K562 (cell line): ENCODE data around the gene THADA. TPM values are rescaled to one million over a fixed set of nuclear protein-coding genes. Genes with fewer than 3 reads are reported as not detected.

Experiments used
- FUS ChIP-seq: fragments of 200-400 bp; formaldehyde crosslinking; optimal IDR thresholded peaks from 2 replicates; pipeline ENCODE3; 2017; ENCODE audit warnings: low read depth, low read length
- MCM3 ChIP-seq: fragments of 450-650 bp; IDR thresholded peaks from 2 replicates; pipeline ENCODE4 v1.6.1; 2016
- ZKSCAN8 ChIP-seq: fragments of 200-800 bp; sonication (Bioruptor generic); IDR thresholded peaks from 2 replicates; pipeline ENCODE4 v1.6.1; 2016; ENCODE audit warnings: missing genetic modification characterization, missing compliant biosample characterization
- ZNF140 ChIP-seq: fragments of 250-450 bp; sonication (Bioruptor Pico); IDR thresholded peaks from 2 replicates; pipeline ENCODE4 v1.8.0; 2021; ENCODE audit warnings: moderate library complexity, mild to moderate bottlenecking, inconsistent platforms
- polyA plus RNA-seq, 8 experiments: library from polyadenylated mRNA; depleted of rRNA in 4 of 8; stranded (reverse) in 5 of 8; unstranded in 3 of 8; fragments of >200 nt; fragmentation: Nextera tagmentation in 2 of 8; fragmentation: Illumina TruSeq in 1 of 8; extraction: Ambion mirVana in 2 of 8; extraction: Trizol in 1 of 8; gene quantifications; 2 replicates each; pipeline versions ENCODE4 v1.2.1 to v1.2.3, GENCODE V29; 2011 to 2014; ENCODE audit warnings: inconsistent platforms in 1 of 8, missing spikeins in 1 of 8
- total RNA-seq, 7 experiments: library from RNA; depleted of rRNA in 6 of 7; stranded (reverse); fragments of >200 nt in 6 of 7; fragmentation: Illumina TruSeq in 2 of 7; extraction: Trizol in 2 of 7; gene quantifications; 2 replicates each; pipeline versions ENCODE4 v1.2.1 to v1.2.3, GENCODE V29; 2011 to 2021; ENCODE audit warnings: low replicate concordance in 1 of 7
- TF ChIP-seq, protein P1 (sequence below): sonication (generic); formaldehyde crosslinking; IDR thresholded peaks from 2 replicates; pipeline ENCODE4 v1.8.1; 2023; ENCODE audit warnings: missing genetic modification reagents, mild to moderate bottlenecking, borderline replicate concordance
- TF ChIP-seq, protein P2 (sequence below): fragments of 250-450 bp; sonication (Bioruptor Pico); IDR thresholded peaks from 2 replicates; pipeline ENCODE4 v1.8.0; 2022; ENCODE audit warnings: inconsistent platforms, mild to moderate bottlenecking, moderate library complexity, borderline replicate concordance

The THADA gene
- total and polyA plus RNA-seq, 9 of the 15 experiments (the other 6 are each of a cell fraction or from before 2014, with no cell fraction given): 17.8 to 34.7 (median 31.9) TPM

GRCh38 chr2:43534569-43534968 is 61.3 kb downstream of the THADA start (continued):
- TF ChIP-seq, protein P1, sequence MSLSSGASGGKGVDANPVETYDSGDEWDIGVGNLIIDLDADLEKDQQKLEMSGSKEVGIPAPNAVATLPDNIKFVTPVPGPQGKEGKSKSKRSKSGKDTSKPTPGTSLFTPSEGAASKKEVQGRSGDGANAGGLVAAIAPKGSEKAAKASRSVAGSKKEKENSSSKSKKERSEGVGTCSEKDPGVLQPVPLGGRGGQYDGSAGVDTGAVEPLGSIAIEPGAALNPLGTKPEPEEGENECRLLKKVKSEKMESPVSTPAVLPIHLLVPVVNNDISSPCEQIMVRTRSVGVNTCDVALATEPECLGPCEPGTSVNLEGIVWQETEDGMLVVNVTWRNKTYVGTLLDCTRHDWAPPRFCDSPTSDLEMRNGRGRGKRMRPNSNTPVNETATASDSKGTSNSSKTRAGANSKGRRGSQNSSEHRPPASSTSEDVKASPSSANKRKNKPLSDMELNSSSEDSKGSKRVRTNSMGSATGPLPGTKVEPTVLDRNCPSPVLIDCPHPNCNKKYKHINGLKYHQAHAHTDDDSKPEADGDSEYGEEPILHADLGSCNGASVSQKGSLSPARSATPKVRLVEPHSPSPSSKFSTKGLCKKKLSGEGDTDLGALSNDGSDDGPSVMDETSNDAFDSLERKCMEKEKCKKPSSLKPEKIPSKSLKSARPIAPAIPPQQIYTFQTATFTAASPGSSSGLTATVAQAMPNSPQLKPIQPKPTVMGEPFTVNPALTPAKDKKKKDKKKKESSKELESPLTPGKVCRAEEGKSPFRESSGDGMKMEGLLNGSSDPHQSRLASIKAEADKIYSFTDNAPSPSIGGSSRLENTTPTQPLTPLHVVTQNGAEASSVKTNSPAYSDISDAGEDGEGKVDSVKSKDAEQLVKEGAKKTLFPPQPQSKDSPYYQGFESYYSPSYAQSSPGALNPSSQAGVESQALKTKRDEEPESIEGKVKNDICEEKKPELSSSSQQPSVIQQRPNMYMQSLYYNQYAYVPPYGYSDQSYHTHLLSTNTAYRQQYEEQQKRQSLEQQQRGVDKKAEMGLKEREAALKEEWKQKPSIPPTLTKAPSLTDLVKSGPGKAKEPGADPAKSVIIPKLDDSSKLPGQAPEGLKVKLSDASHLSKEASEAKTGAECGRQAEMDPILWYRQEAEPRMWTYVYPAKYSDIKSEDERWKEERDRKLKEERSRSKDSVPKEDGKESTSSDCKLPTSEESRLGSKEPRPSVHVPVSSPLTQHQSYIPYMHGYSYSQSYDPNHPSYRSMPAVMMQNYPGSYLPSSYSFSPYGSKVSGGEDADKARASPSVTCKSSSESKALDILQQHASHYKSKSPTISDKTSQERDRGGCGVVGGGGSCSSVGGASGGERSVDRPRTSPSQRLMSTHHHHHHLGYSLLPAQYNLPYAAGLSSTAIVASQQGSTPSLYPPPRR (CRISPR knock-in tag): no peak
- no peak for TF ChIP-seq ZNF140 (CRISPR knock-in tag)
- TF ChIP-seq, protein P2, sequence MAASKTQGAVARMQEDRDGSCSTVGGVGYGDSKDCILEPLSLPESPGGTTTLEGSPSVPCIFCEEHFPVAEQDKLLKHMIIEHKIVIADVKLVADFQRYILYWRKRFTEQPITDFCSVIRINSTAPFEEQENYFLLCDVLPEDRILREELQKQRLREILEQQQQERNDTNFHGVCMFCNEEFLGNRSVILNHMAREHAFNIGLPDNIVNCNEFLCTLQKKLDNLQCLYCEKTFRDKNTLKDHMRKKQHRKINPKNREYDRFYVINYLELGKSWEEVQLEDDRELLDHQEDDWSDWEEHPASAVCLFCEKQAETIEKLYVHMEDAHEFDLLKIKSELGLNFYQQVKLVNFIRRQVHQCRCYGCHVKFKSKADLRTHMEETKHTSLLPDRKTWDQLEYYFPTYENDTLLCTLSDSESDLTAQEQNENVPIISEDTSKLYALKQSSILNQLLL: no peak
- no peak for TF ChIP-seq MCM3
- TF ChIP-seq ZKSCAN8 (CRISPR knock-in tag): no peak
- TF ChIP-seq FUS: no peak
